Heart left ventricle (tissue), 16 donors: ENCODE results near the gene CARHSP1. TPM values are rescaled to one million over a fixed set of nuclear protein-coding genes. Genes with fewer than 3 reads are reported as not detected.
A peak's percentile ranks its signal among the peaks of the same experiment; 100 is the strongest.

ENCODE experiments used
- ATAC-seq, 4 donors: fragments of 200-7000 bp; cut with Tn5 transposase; one replicate each; pipeline ENCODE4 v1.9.1; 2020 to 2022; ENCODE audit warnings: moderate library complexity in 4 of 4, mild to moderate bottlenecking in 3 of 4, moderate number of reproducible peaks in 1 of 4
- DNase-seq, 5 donors: peaks; one replicate each; pipeline ENCODE4 v3.0.0-alpha.2; 2020
- H3K27ac ChIP-seq, 12 donors: fragments of 200-600 bp; sonication (generic) in 4 of 12; one replicate each; pipeline versions ENCODE4 v1.5.0 to v1.8.0; 2016 to 2022; ENCODE audit warnings: mild to moderate bottlenecking in 2 of 12
- H3K27me3 ChIP-seq, 9 donors: fragments of 200-600 bp; sonication (generic) in 2 of 9; one replicate each; pipeline versions ENCODE4 v1.5.1 to v1.8.0; 2016 to 2022; ENCODE audit warnings: mild to moderate bottlenecking in 3 of 9
- H3K36me3 ChIP-seq, 9 donors: fragments of 200-600 bp; sonication (generic) in 2 of 9; one replicate each; pipeline versions ENCODE4 v1.5.0 to v1.8.0; 2018 to 2022; ENCODE audit warnings: mild to moderate bottlenecking in 2 of 9
- H3K4me1 ChIP-seq, 12 donors: fragments of 200-600 bp; sonication (generic) in 4 of 12; one replicate each; pipeline versions ENCODE4 v1.5.0 to v1.8.0; 2016 to 2022; ENCODE audit warnings: mild to moderate bottlenecking in 3 of 12
- H3K4me3 ChIP-seq, 12 donors: fragments of 200-600 bp; sonication (generic) in 4 of 12; one replicate each; pipeline versions ENCODE4 v1.5.0 to v1.8.0; 2017 to 2022; ENCODE audit warnings: mild to moderate bottlenecking in 9 of 12, moderate library complexity in 4 of 12
- H3K9me3 ChIP-seq, 12 donors: fragments of 200-600 bp; sonication (generic) in 4 of 12; one replicate each; pipeline versions ENCODE4 v1.5.0 to v1.8.0; 2016 to 2022; ENCODE audit warnings: mild to moderate bottlenecking in 1 of 12
- CTCF ChIP-seq, 12 donors: fragments of 200-600 bp; sonication (generic) in 4 of 12; IDR thresholded peaks; one replicate each; pipeline versions ENCODE4 v1.5.0 to v1.8.0; 2018 to 2022; ENCODE audit warnings: antibody characterized with exemption in 12 of 12, mild to moderate bottlenecking in 5 of 12
- POLR2A ChIP-seq, 2 donors: fragments of 450-650 bp; IDR thresholded peaks; one replicate each; pipeline ENCODE4 v1.6.1; 2017; ENCODE audit warnings: antibody characterized with exemption in 2 of 2, mild to moderate bottlenecking in 2 of 2, moderate library complexity in 2 of 2
- WGBS, 4 donors: extraction: QIAGEN DNeasy Blood & Tissue Kit in 2 of 4; methylation state at CpG; one replicate each; pipeline versions ENCODE4 v1.1.5 to v1.1.7; 2013 to 2018; 5-methylcytosine and 5-hydroxymethylcytosine counted together
- intact Hi-C, 10 donors: fragments of 100-400 bp; cut with DNase I; formaldehyde crosslinking; loops; one replicate each; pipeline versions ENCODE4 v1.11.1 to v1.14.2; 2022
- polyA plus RNA-seq, 2 donors: library from polyadenylated mRNA; stranded (reverse); fragments of 200-250 nt; gene quantifications; one replicate each; pipeline ENCODE4 v1.2.3, GENCODE V29; 2013
- total RNA-seq, 9 donors: library from RNA; depleted of rRNA in 2 of 9; stranded (reverse); fragments of >200 nt in 2 of 9; fragmentation: NEBNext Ultra II Directional in 3 of 9; extraction: Animal tissue kit (Norgen Biotek cat#: 25700) in 3 of 9; gene quantifications; one replicate each; pipeline versions ENCODE4 v1.1.0 to v1.2.4, GENCODE V29; 2016 to 2023
- donor health status: ischemic (EF 13 %, LVEDD 7.1; RV severe dilation, severe dysfunction).
- donor health status: healthy with polysubstance abuse.
- donor health status: DM: no; HTN: yes; CAD: no.
- donor health status: DM: no; HTN: no; CAD: no.
- donor health status: ischemic (EF 25% LVEDD 6.9; RV normal size, moderate dysfunction).
- donor health status: ischemic (EF 25% LVEDD 5.7; RV mildly dilated, moderate dysfunction).
- donor health status: healthy.
- donor health status: DM: yes; HTN: yes; CAD: no.
- donor health status: ischemic (EF 35%, LVEDD 5.7; RV mildly dilated, moderate dysfunction).
- donor health status: nonischemic (EF 11% LVEDD 7.7; RV severe dilation, severe dysfunction).
- donor health status: DM: yes; HTN: yes; CAD: no.
- donor health status: PGD.
- donor health status: ischemic (EF 29% LVEDD 5.4; RV normal size, mild dysfunction).
- donor health status: nonischemic (EF 23%, LVEDD 6.1; RV moderate dilation, normal function).

Gene CARHSP1
- total and polyA plus RNA-seq, 11 donors: 20.0 to 62.4 (median 33.4) TPM

- H3K27ac ChIP-seq: no peak overlapping the region
- H3K9me3 ChIP-seq: no peaks in the 10 kb centered on the region
- 11 to 16% (median 12%) methylated on average over 18 to 20 of the region's 20 CpGs for WGBS, 4 donors
- peaks cover 0 to 25% (median 17%) of the 10 kb centered on the region in 12 donors for H3K4me1 ChIP-seq
- intact Hi-C loops: loop anchor here in 2 of 10 donors (10.0 kb wide), 2 partner anchors 249 to 321 kb away; no protein-coding TSS in a partner anchor
- peaks cover 0 to 18% (median 13%) of the 10 kb centered on the region in 9 donors for H3K36me3 ChIP-seq
- H3K27me3 ChIP-seq: peaks cover 0 to 5% (median 0%) of the 10 kb centered on the region in 9 donors
- no peak overlapping the region for H3K4me3 ChIP-seq
- no peak for DNase-seq
- TF ChIP-seq POLR2A (IDR thresholded peaks at IDR 0.05) (no peak), CTCF (IDR thresholded peaks at IDR 0.05) (no peak)
- peak in 3 of 4 donors; percentile 18 to 23 (median 21) for ATAC-seq
Observed at GRCh38 chr16:8885674-8886592, 17.1 kb upstream of the CARHSP1 start.

- no peaks in the 10 kb centered on the region for H3K9me3 ChIP-seq
- H3K36me3 ChIP-seq: no peaks in the 10 kb centered on the region
- WGBS, 4 donors: 83 to 88% (median 86%) methylated on average over 15 to 17 of the region's 17 CpGs
- no peak overlapping the region for H3K27ac ChIP-seq
- no peak for TF ChIP-seq POLR2A (IDR thresholded peaks at IDR 0.05)
- TF ChIP-seq CTCF (IDR thresholded peaks at IDR 0.05): no peak
- no peak overlapping the region for H3K4me3 ChIP-seq
- ATAC-seq (no peak), DNase-seq (no peak)
- H3K4me1 ChIP-seq: peaks cover 0 to 20% (median 14%) of the 10 kb centered on the region in 12 donors
- peaks cover 0 to 5% (median 0%) of the 10 kb centered on the region in 9 donors for H3K27me3 ChIP-seq
- intact Hi-C loops: loop anchor here in 9 of 10 donors (5.0 to 10.0 kb wide), 5 partner anchors 86 to 318 kb away; partner anchors contain the start of genes PMM2 (in 2 of the 9) and TMEM186 (in 2 of the 9)
Observed at GRCh38 chr16:8882725-8883377, 14.0 kb upstream of the CARHSP1 start.

- Histone ChIP-seq H3K27me3 (peaks cover 0 to 5% (median 0%) of the 10 kb centered on the region in 9 donors), H3K4me1 (peaks cover 0 to 16% (median 11%) of the 10 kb centered on the region in 12 donors), H3K4me3 (no peak within 1 kb of the TSS), H3K9me3 (no peaks in the 10 kb centered on the region), H3K27ac (no peak within 1 kb of the TSS), H3K36me3 (no peaks in the 10 kb centered on the region)
- 65 to 80% (median 73%) methylated on average over 5 to 10 of the region's 10 CpGs for WGBS, 4 donors
- no peak for DNase-seq
- intact Hi-C loops: loop anchor here in 9 of 10 donors (5.0 to 10.0 kb wide), 5 partner anchors 85 to 317 kb away; partner anchors contain the start of genes PMM2 (in 2 of the 9) and TMEM186 (in 2 of the 9)
- TF ChIP-seq POLR2A (IDR thresholded peaks at IDR 0.05) (no peak), CTCF (IDR thresholded peaks at IDR 0.05) (no peak)
- ATAC-seq: no peak
Observed at GRCh38 chr16:8882041-8882617, 13.3 kb upstream of the CARHSP1 start, which contains the start of gene LITAFD. Gene LITAFD (plus strand): TSS chr16:8882351. CDS start chr16:8884356, 2,005 bp downstream.
